Esophagus muscularis mucosa (tissue), 4 donors: ENCODE data around the gene MEAK7.

Source experiments
- CTCF ChIP-seq, 3 experiments: fragments of 200-600 bp in 2 of 3; fragments of 450-650 bp in 1 of 3; sonication (generic) in 2 of 3; IDR thresholded peaks; one replicate each; pipeline ENCODE4 v1.5.1; 2017 to 2019; ENCODE audit warnings: antibody characterized with exemption in 3 of 3, mild to moderate bottlenecking in 2 of 3, moderate library complexity in 1 of 3
- EP300 ChIP-seq: sonication (generic); formaldehyde crosslinking; IDR thresholded peaks from one replicate; pipeline ENCODE4 v1.6.1; 2017; ENCODE audit warnings: antibody characterized with exemption
- POLR2A ChIP-seq: fragments of 450-650 bp; IDR thresholded peaks from one replicate; pipeline ENCODE4 v1.6.1; 2017; ENCODE audit warnings: antibody characterized with exemption, moderate library complexity, mild to moderate bottlenecking, low read depth
- POLR2AphosphoS5 ChIP-seq, 2 donors: sonication (generic); formaldehyde crosslinking; IDR thresholded peaks; one replicate each; pipeline ENCODE4 v1.6.1; 2017; ENCODE audit warnings: antibody characterized with exemption in 2 of 2

GRCh38 chr16:84471316-84471715 is 33.1 kb downstream of the MEAK7 start:
- TF ChIP-seq CTCF (IDR thresholded peaks at IDR 0.05) (no peak), EP300 (no peak), POLR2A (no peak), POLR2AphosphoS5 (IDR thresholded peaks at IDR 0.05) (no peak)
